Pancreas (tissue), 10 donors: ENCODE results near the gene AIG1. TPM values are rescaled to one million over a fixed set of nuclear protein-coding genes. Genes with fewer than 3 reads are reported as not detected.
"Not testable (repeated sequence)": the region's sequence is repeated elsewhere in the genome, so short reads cannot be mapped to it uniquely, and the experiment has no call there.

ENCODE experiments used
- ATAC-seq, 4 donors: fragments of 200-7000 bp; cut with Tn5 transposase; one replicate each; pipeline versions ENCODE4 v1.8.0 to v1.9.1; 2020; ENCODE audit warnings: mild to moderate bottlenecking in 4 of 4, moderate library complexity in 4 of 4
- DNase-seq, 6 donors: peaks; one replicate each; pipeline ENCODE4 v3.0.0-alpha.2; 2020
- FAIRE-seq: peaks from 2 replicates; lab custom pipeline; 2012; peaks lifted over from hg19 to GRCh38; lab: Jason Lieb, UNC
- H3K27ac ChIP-seq, 4 donors: fragments of 200-600 bp; sonication (generic); 1 replicate in 3 of 4; 2 replicates in 1 of 4; pipeline versions ENCODE4 v1.5.0 to v1.8.0; 2020
- H3K27me3 ChIP-seq, 4 donors: fragments of 200-600 bp; one replicate each; pipeline ENCODE4 v1.8.0; 2021
- H3K36me3 ChIP-seq, 3 donors: fragments of 200-600 bp; sonication (generic) in 1 of 3; one replicate each; pipeline versions ENCODE4 v1.5.0 to v1.8.0; 2020 to 2021
- H3K4me1 ChIP-seq, 3 donors: fragments of 200-600 bp; one replicate each; pipeline ENCODE4 v1.8.0; 2021
- H3K4me3 ChIP-seq, 4 donors: fragments of 200-600 bp; sonication (generic) in 2 of 4; one replicate each; pipeline versions ENCODE4 v1.5.0 to v1.8.0; 2020 to 2021
- H3K9me3 ChIP-seq, 4 donors: fragments of 200-600 bp; one replicate each; pipeline ENCODE4 v1.8.0; 2021
- CTCF ChIP-seq, 4 donors: fragments of 200-600 bp; sonication (generic) in 3 of 4; IDR thresholded peaks; one replicate each; pipeline versions ENCODE4 v1.5.0 to v1.8.0; 2021; ENCODE audit warnings: antibody characterized with exemption in 4 of 4
- WGBS, 2 donors: extraction: QIAGEN DNeasy Blood & Tissue Kit; methylation state at CpG; one replicate each; pipeline ENCODE4 v1.1.7; 2013; 5-methylcytosine and 5-hydroxymethylcytosine counted together
- intact Hi-C, 3 donors: fragments of 100-400 bp; cut with DNase I; formaldehyde crosslinking; loops; one replicate each; pipeline versions ENCODE4 v1.11.1 to v1.14.2; 2022
- polyA plus RNA-seq, 2 donors: library from polyadenylated mRNA; stranded (reverse); fragments of 200-250 nt; gene quantifications; one replicate each; pipeline ENCODE4 v1.2.3, GENCODE V29; 2013
- total RNA-seq, 6 donors: library from RNA; stranded (reverse); fragmentation: NEBNext Ultra II Directional in 4 of 6; extraction: Animal tissue kit (Norgen Biotek cat#: 25700) in 4 of 6; gene quantifications; one replicate each; pipeline versions ENCODE4 v1.2.1 to v1.2.4, GENCODE V29; 2021 to 2023
- donor health status: healthy with polysubstance abuse.
- donor health status: DM: no; HTN: no; CAD: no; lungs with moderate emphysema.
- donor health status: DM: no; HTN: no; CAD: no.
- donor health status: control.
- donor health status: control.
- donor health status: Bipolar disorder and iron deficiency.
- donor health status: DM: yes; HTN: yes; CAD: no.
- donor health status: DM: no; HTN: no; CAD: no.
- donor health status: DM: no; HTN: no; CAD: no.
- donor health status: DM: yes; HTN: yes; CAD: no.

AIG1 gene
- total and polyA plus RNA-seq, 8 donors = 8.7 to 28.9 (median 14.9) TPM

GRCh38 chr6:143301188-143301587 is 240.5 kb downstream of the AIG1 start:
- no peaks in the 10 kb centered on the region for H3K27me3 ChIP-seq
- H3K4me3 ChIP-seq = no peak overlapping the region
- DNase-seq = no peak
- H3K4me1 ChIP-seq = no peaks in the 10 kb centered on the region
- TF ChIP-seq CTCF (IDR thresholded peaks at IDR 0.05) = no peak
- no peak overlapping the region for H3K27ac ChIP-seq
- 55 to 58% methylated on average over 4 of the region's 4 CpGs for WGBS, 2 donors
- no peak for ATAC-seq
- no peaks in the 10 kb centered on the region for H3K9me3 ChIP-seq
- FAIRE-seq = no peak
- intact Hi-C loops = no loop called here
- H3K36me3 ChIP-seq = no peaks in the 10 kb centered on the region

DNA sequence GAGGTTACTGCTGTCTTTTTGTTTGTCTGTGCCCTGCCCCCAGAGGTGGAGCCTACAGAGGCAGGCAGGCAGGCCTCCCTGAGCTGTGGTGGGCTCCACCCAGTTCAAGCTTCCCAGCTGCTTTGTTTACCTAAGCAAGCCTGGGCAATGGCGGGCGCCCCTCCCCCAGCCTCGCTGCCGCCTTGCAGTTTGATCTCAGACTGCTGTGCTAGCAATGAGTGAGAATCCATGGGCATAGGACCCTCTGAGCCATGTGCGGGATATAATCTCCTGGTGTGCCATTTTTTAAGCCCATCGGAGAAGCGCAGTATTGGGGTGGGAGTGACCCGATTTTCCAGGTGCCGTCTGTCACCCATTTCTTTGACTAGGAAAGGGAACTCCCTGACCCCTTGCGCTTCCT is 247.1 kb downstream of the AIG1 start:
- 94 to 99% methylated on average over 8 to 10 of the region's 10 CpGs for WGBS, 2 donors
- H3K4me3 ChIP-seq, FAIRE-seq, H3K27me3 ChIP-seq, intact Hi-C loops, H3K36me3 ChIP-seq, H3K9me3 ChIP-seq, H3K4me1 ChIP-seq, H3K27ac ChIP-seq, DNase-seq, ATAC-seq: not testable (repeated sequence)

DNA sequence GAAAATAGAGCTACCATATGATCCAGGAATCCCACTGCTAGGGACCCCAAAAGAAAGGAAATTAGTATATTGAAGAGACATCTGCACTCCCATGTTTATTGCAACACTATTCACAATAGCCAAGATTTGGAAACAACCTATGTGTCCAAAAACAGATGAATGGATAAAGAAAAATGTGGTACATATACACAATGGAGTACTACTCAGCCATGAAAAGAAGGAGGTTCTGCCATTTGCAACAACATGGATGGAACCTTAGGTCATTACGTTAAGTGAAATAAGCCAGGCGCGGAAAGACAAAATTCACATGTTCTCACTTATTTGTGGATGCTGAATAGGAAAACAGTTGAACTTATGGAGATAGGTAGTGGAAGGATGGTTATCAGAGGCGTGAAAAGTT is 252.5 kb downstream of the AIG1 start:
- Histone ChIP-seq H3K27me3 (no peaks in the 10 kb centered on the region), H3K4me3 (no peak overlapping the region), H3K9me3 (no peaks in the 10 kb centered on the region), H3K4me1 (no peaks in the 10 kb centered on the region), H3K36me3 (no peaks in the 10 kb centered on the region), H3K27ac (no peak overlapping the region)
- TF ChIP-seq CTCF (IDR thresholded peaks at IDR 0.05) = no peak
- WGBS, 2 donors = 97 to 99% methylated on average over 4 of the region's 4 CpGs
- DNase-seq (no peak), FAIRE-seq (no peak), ATAC-seq (no peak)
- intact Hi-C loops = no loop called here

DNA sequence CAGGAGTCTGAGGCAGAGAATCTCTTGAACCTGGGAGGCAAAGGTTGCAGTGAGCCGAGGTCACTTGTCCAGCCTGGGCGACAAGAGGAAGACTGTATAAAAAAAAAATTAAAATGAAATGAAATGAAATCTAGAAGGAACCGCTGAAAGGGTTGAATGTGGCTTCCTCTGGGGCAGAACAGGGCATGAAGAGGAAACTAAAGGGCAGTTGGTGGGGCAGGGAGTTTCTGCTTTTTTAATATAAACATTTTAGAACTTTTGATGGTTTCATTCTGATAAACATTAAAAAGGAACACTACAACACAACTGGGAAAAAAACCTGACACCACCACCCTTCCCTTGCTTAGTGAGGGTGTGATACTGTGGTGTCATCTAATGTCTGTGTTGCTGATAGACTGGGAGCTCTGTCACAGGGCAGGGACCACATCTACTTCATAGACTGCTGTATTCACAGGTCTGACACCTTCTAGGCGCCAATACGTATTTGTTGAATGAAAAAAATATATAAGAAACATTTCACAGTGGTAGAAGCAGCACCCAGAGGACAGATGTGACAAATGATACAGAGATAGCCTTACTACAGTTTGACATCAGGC is 260.9 kb downstream of the AIG1 start:
- Histone ChIP-seq H3K36me3 (no peaks in the 10 kb centered on the region), H3K4me3 (no peak overlapping the region), H3K9me3 (no peaks in the 10 kb centered on the region), H3K4me1 (no peaks in the 10 kb centered on the region), H3K27ac (no peak overlapping the region), H3K27me3 (no peaks in the 10 kb centered on the region)
- TF ChIP-seq CTCF (IDR thresholded peaks at IDR 0.05) = no peak
- no peak for DNase-seq
- ATAC-seq = no peak
- WGBS, 2 donors = 85 to 93% methylated on average over 5 of the region's 5 CpGs
- FAIRE-seq = no peak
- intact Hi-C loops = no loop called here

DNA sequence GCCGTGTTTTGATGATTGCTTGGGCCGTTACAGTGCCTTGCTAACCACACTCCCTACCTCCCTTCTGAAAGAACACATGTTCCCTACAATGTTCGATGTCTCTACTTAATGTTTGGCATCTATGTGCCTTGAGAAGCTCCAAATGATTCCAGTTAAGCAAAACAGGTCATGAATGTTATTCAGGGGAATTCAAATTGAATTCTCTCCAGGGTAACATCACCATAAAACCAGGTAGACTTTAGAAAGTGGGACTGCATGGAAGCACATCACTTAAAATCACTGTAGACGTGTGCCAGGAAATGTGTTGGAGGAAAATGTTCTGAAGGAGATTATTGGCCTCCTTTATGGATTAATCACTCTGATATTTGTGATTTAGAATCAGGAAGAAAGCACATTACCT is 261.7 kb downstream of the AIG1 start:
- 79 to 90% methylated on average over 4 of the region's 4 CpGs for WGBS, 2 donors
- Histone ChIP-seq H3K27me3 (no peaks in the 10 kb centered on the region), H3K36me3 (no peaks in the 10 kb centered on the region), H3K9me3 (no peaks in the 10 kb centered on the region), H3K4me1 (no peaks in the 10 kb centered on the region), H3K27ac (no peak overlapping the region), H3K4me3 (no peak overlapping the region)
- no peak for DNase-seq
- TF ChIP-seq CTCF (IDR thresholded peaks at IDR 0.05) = no peak
- FAIRE-seq = no peak
- intact Hi-C loops = no loop called here
- no peak for ATAC-seq
